H1 (cell line): ENCODE results near the gene RAD18. TPM values are rescaled to one million over a fixed set of nuclear protein-coding genes. Genes with fewer than 3 reads are reported as not detected.

Experiments used
- CTCF ChIA-PET: fragments of 300-600 bp; sonication (Branson Sonifier 250); formaldehyde crosslinking; loops from one replicate; lab custom pipeline; 2021; ENCODE audit not compliant: partially characterized antibody; lab: Charles Lee
- POLR2A ChIA-PET: fragments of 300-600 bp; sonication (Branson Sonifier 250); formaldehyde crosslinking; loops from one replicate; lab custom pipeline; 2021; ENCODE audit warnings: inconsistent platforms; ENCODE audit not compliant: partially characterized antibody; lab: Charles Lee
- DNase-seq, 2 experiments: peaks; one replicate each; pipeline versions ENCODE4 v3.0.0 to v3.0.0-alpha.2; 2010 to 2022; ENCODE audit warnings: low spot score in 2 of 2, low read depth in 1 of 2, mixed read lengths in 1 of 2
- FAIRE-seq: peaks from 2 replicates; lab custom pipeline; 2011; peaks lifted over from hg19 to GRCh38; lab: Jason Lieb, UNC
- H2AFZ ChIP-seq: 2 replicates; pipeline ENCODE4 v1.8.1; 2012; ENCODE audit warnings: low read length, inconsistent platforms
- H2AK5ac ChIP-seq: 2 replicates; pipeline ENCODE4 v1.6.1; 2013; ENCODE audit warnings: low read depth, low read length
- H2BK120ac ChIP-seq: replicated peaks from 2 replicates; pipeline ENCODE3; 2013; ENCODE audit warnings: low read depth, low read length, inconsistent platforms
- H2BK12ac ChIP-seq: 2 replicates; pipeline ENCODE4 v1.6.1; 2013; ENCODE audit warnings: low read depth, low read length
- H2BK15ac ChIP-seq: 2 replicates; pipeline ENCODE4 v1.6.1; 2013; ENCODE audit warnings: low read length
- H2BK20ac ChIP-seq: 2 replicates; pipeline ENCODE4 v1.6.1; 2013; ENCODE audit warnings: low read length
- H2BK5ac ChIP-seq: 2 replicates; pipeline ENCODE4 v1.6.1; 2013; ENCODE audit warnings: low read depth, low read length
- H3K14ac ChIP-seq: 2 replicates; pipeline ENCODE4 v1.6.1; 2013; ENCODE audit warnings: inconsistent platforms; ENCODE audit not compliant: insufficient read length
- H3K18ac ChIP-seq: 2 replicates; pipeline ENCODE4 v1.6.1; 2013; ENCODE audit warnings: low read length; ENCODE audit errors: extremely low read depth
- H3K23ac ChIP-seq: 2 replicates; pipeline ENCODE4 v1.6.1; 2013; ENCODE audit warnings: inconsistent platforms; ENCODE audit not compliant: insufficient read length
- H3K23me2 ChIP-seq: 2 replicates; pipeline ENCODE4 v1.6.1; 2013; ENCODE audit warnings: low read depth, low read length
- H3K27ac ChIP-seq: 2 replicates; pipeline ENCODE4 v1.6.1; 2011; ENCODE audit warnings: low read depth, low read length, inconsistent platforms
- H3K27me3 ChIP-seq, 4 experiments: replicated peaks in 1 of 4; 1 replicate in 1 of 4; 2 replicates in 3 of 4; pipeline versions ENCODE4 v1.6.1 to v1.8.1; 2011 to 2013; ENCODE audit warnings: low read length in 3 of 4, mild to moderate bottlenecking in 3 of 4, inconsistent platforms in 2 of 4, mixed read lengths in 2 of 4, moderate library complexity in 1 of 4; ENCODE audit not compliant: control insufficient read depth in 3 of 4, insufficient read depth in 3 of 4; ENCODE audit errors: extremely low read depth in 1 of 4
- H3K36me3 ChIP-seq, 4 experiments: 2 replicates each; pipeline versions ENCODE4 v1.6.1 to v1.8.1; 2011 to 2013; ENCODE audit warnings: mild to moderate bottlenecking in 4 of 4, low read length in 3 of 4, moderate library complexity in 2 of 4, control low read depth in 1 of 4, inconsistent platforms in 1 of 4; ENCODE audit not compliant: insufficient read depth in 4 of 4, control insufficient read depth in 2 of 4
- H3K4ac ChIP-seq: replicated peaks from 2 replicates; pipeline ENCODE3; 2013; ENCODE audit warnings: low read length, low read depth, mixed read lengths, inconsistent platforms; ENCODE audit not compliant: insufficient read length
- H3K4me1 ChIP-seq, 4 experiments: replicated peaks in 1 of 4; 1 replicate in 1 of 4; 2 replicates in 3 of 4; pipeline versions ENCODE4 v1.6.1 to v1.8.1; 2011 to 2013; ENCODE audit warnings: low read length in 3 of 4, inconsistent platforms in 2 of 4, mixed read lengths in 1 of 4; ENCODE audit not compliant: insufficient read depth in 4 of 4, control insufficient read depth in 3 of 4
- H3K4me2 ChIP-seq, 2 experiments: 2 replicates each; pipeline versions ENCODE4 v1.6.1 to v1.8.1; 2011 to 2013; ENCODE audit warnings: low read depth in 2 of 2, low read length in 2 of 2, control low read depth in 1 of 2, inconsistent platforms in 1 of 2, mild to moderate bottlenecking in 1 of 2; ENCODE audit not compliant: insufficient read depth in 1 of 2
- H3K4me3 ChIP-seq, 4 experiments: fragments of 200-600, 300-600 bp in 1 of 4; sonication (generic), shearing (Covaris generic), sonication (Bioruptor Twin) in 1 of 4; 2 replicates each; pipeline versions ENCODE4 v1.5.1 to v1.8.1; 2011 to 2016; ENCODE audit warnings: low read length in 4 of 4, low read depth in 3 of 4, control low read depth in 2 of 4, inconsistent platforms in 2 of 4, mild to moderate bottlenecking in 2 of 4, mixed read lengths in 1 of 4, moderate library complexity in 1 of 4; ENCODE audit not compliant: insufficient read depth in 2 of 4; ENCODE audit errors: extremely low read depth in 1 of 4
- H3K56ac ChIP-seq: replicated peaks from 2 replicates; pipeline ENCODE3; 2013; ENCODE audit warnings: low read depth, mild to moderate bottlenecking, mixed read lengths, low read length, inconsistent platforms; ENCODE audit not compliant: insufficient read length
- H3K79me1 ChIP-seq: 2 replicates; pipeline ENCODE4 v1.6.1; 2013; ENCODE audit warnings: low read depth, low read length, control low read depth
- H3K79me2 ChIP-seq, 2 experiments: 2 replicates each; pipeline versions ENCODE4 v1.6.1 to v1.8.1; 2012 to 2013; ENCODE audit warnings: low read length in 2 of 2, mild to moderate bottlenecking in 2 of 2, inconsistent platforms in 1 of 2; ENCODE audit not compliant: insufficient read depth in 2 of 2, control insufficient read depth in 1 of 2
- H3K9ac ChIP-seq, 4 experiments: replicated peaks in 1 of 4; 1 replicate in 1 of 4; 2 replicates in 3 of 4; pipeline versions ENCODE4 v1.6.1 to v1.8.1; 2011 to 2013; ENCODE audit warnings: low read depth in 3 of 4, low read length in 3 of 4, control low read depth in 2 of 4, mild to moderate bottlenecking in 2 of 4, moderate library complexity in 2 of 4, inconsistent platforms in 1 of 4; ENCODE audit errors: extremely low read depth in 1 of 4
- H3K9me3 ChIP-seq, 2 experiments: 2 replicates each; pipeline versions ENCODE4 v1.6.1 to v1.8.1; 2012 to 2013; ENCODE audit warnings: mild to moderate bottlenecking in 2 of 2, moderate library complexity in 2 of 2, control low read depth in 1 of 2, inconsistent platforms in 1 of 2, low read depth in 1 of 2, low read length in 1 of 2, mixed read lengths in 1 of 2; ENCODE audit not compliant: insufficient read depth in 2 of 2
- H4K20me1 ChIP-seq, 2 experiments: replicated peaks in 1 of 2; 2 replicates each; pipeline versions ENCODE3 to v1.8.1; 2011 to 2013; ENCODE audit warnings: inconsistent platforms in 2 of 2, low read length in 2 of 2, mild to moderate bottlenecking in 1 of 2; ENCODE audit not compliant: insufficient read depth in 2 of 2, control insufficient read depth in 1 of 2
- H4K5ac ChIP-seq: 2 replicates; pipeline ENCODE4 v1.6.1; 2013; ENCODE audit warnings: low read length, low read depth, mixed read lengths, inconsistent platforms; ENCODE audit not compliant: insufficient read length
- H4K8ac ChIP-seq: 2 replicates; pipeline ENCODE4 v1.8.0; 2013; ENCODE audit warnings: mild to moderate bottlenecking, moderate library complexity, low read length, inconsistent platforms; ENCODE audit not compliant: insufficient read depth; ENCODE audit errors: extremely low read depth
- H4K91ac ChIP-seq: replicated peaks from 2 replicates; pipeline ENCODE3; 2013; ENCODE audit warnings: low read length, mixed read lengths, inconsistent platforms; ENCODE audit not compliant: insufficient read length
- EP300 ChIP-seq, 2 experiments: IDR thresholded peaks; 1 replicate in 1 of 2; 2 replicates in 1 of 2; pipeline ENCODE4 v1.6.1; 2011 to 2012; ENCODE audit warnings: low read depth in 2 of 2, low read length in 2 of 2, mild to moderate bottlenecking in 2 of 2, borderline replicate concordance in 1 of 2, inconsistent platforms in 1 of 2, moderate library complexity in 1 of 2
- GABPA ChIP-seq: IDR thresholded peaks from 2 replicates; pipeline ENCODE4 v1.6.1; 2011; ENCODE audit warnings: mild to moderate bottlenecking, low read length, moderate library complexity, borderline replicate concordance; ENCODE audit not compliant: insufficient read depth
- HDAC2 ChIP-seq, 2 experiments: fragments of 300-600 bp in 1 of 2; sonication (generic) in 1 of 2; IDR thresholded peaks; 2 replicates each; pipeline ENCODE4 v1.6.1; 2011 to 2012; ENCODE audit warnings: low read depth in 2 of 2, low read length in 2 of 2, mild to moderate bottlenecking in 2 of 2, moderate library complexity in 2 of 2, borderline replicate concordance in 1 of 2, inconsistent platforms in 1 of 2
- HDAC6 ChIP-seq: IDR thresholded peaks from one replicate; pipeline ENCODE4 v1.7.1; 2012; ENCODE audit warnings: low read depth, mild to moderate bottlenecking, inconsistent platforms, low read length, moderate library complexity
- MAFK ChIP-seq: IDR thresholded peaks from 2 replicates; pipeline ENCODE4 v1.6.1; 2012; ENCODE audit warnings: low read depth, mild to moderate bottlenecking, improper control_type of control experiment, low read length
- POLR2AphosphoS5 ChIP-seq: IDR thresholded peaks from 2 replicates; pipeline ENCODE4 v1.6.1; 2011; ENCODE audit warnings: low read depth, low read length
- RBBP5 ChIP-seq: IDR thresholded peaks from 2 replicates; pipeline ENCODE4 v1.7.1; 2012; ENCODE audit warnings: low read depth, mild to moderate bottlenecking, inconsistent platforms, low read length, moderate library complexity, borderline replicate concordance
- RXRA ChIP-seq: IDR thresholded peaks from 2 replicates; pipeline ENCODE4 v1.6.1; 2011; ENCODE audit warnings: low read depth, mild to moderate bottlenecking, low read length, moderate library complexity; ENCODE audit not compliant: insufficient read depth
- SIN3A ChIP-seq, 2 experiments: IDR thresholded peaks in 1 of 2; conservative IDR thresholded peaks in 1 of 2; 2 replicates each; pipeline ENCODE4 v1.6.1; 2011 to 2012; ENCODE audit warnings: low read length in 2 of 2, improper control_type of control experiment in 1 of 2, low read depth in 1 of 2, mild to moderate bottlenecking in 1 of 2
- SP2 ChIP-seq: IDR thresholded peaks from 2 replicates; pipeline ENCODE4 v1.6.1; 2012; ENCODE audit warnings: mild to moderate bottlenecking, low read length, inconsistent platforms
- TAF1 ChIP-seq: IDR thresholded peaks from 2 replicates; pipeline ENCODE4 v1.6.1; 2011; ENCODE audit warnings: mild to moderate bottlenecking, low read depth, low read length
- ZNF274 ChIP-seq: IDR thresholded peaks from 2 replicates; pipeline ENCODE4 v1.7.0; 2012; ENCODE audit warnings: low read length, borderline replicate concordance; ENCODE audit errors: extremely low read depth
- WGBS, 2 experiments: shearing (Covaris generic) in 1 of 2; methylation state at CpG; one replicate each; pipeline versions ENCODE4 v1.1.6 to v1.1.7; 2013 to 2015; ENCODE audit warnings: low lambda C conversion rate in 2 of 2, mixed read lengths in 2 of 2, inconsistent platforms in 1 of 2, low coverage in 1 of 2, missing lambda C conversion rate in 1 of 2; ENCODE audit not compliant: insufficient replicate concordance in 2 of 2, insufficient coverage in 1 of 2, insufficient read length in 1 of 2; ENCODE audit errors: extremely low coverage in 1 of 2, missing lambda C conversion rate in 1 of 2; 5-methylcytosine and 5-hydroxymethylcytosine counted together
- polyA plus RNA-seq, 7 experiments: library from polyadenylated mRNA; depleted of rRNA in 3 of 7; stranded (reverse) in 5 of 7; unstranded in 2 of 7; fragments of >200 nt in 5 of 7; fragments of 200-250 nt in 2 of 7; gene quantifications; 1 replicate in 5 of 7; 2 replicates in 1 of 7; 4 replicates in 1 of 7; pipeline versions ENCODE4 v1.2.1 to v1.2.3, GENCODE V29; 2011 to 2013; ENCODE audit warnings: missing spikeins in 2 of 7, mixed read lengths in 2 of 7
- total RNA-seq: library from RNA; stranded (reverse); fragmentation: NEBNext Ultra II Directional; extraction: Animal tissue kit (Norgen Biotek cat#: 25700); gene quantifications from 2 replicates; pipeline ENCODE4 v1.2.1, GENCODE V29; 2021
- TF ChIP-seq, protein P1 (sequence below): IDR thresholded peaks from 2 replicates; pipeline ENCODE4 v1.6.1; 2012; ENCODE audit warnings: inconsistent platforms

Gene RAD18
- total and polyA plus RNA-seq, 2 of the 8 experiments (the other 6 are each of a cell fraction or from before 2014, with no cell fraction given), result 13.0 to 23.2 TPM

DNA sequence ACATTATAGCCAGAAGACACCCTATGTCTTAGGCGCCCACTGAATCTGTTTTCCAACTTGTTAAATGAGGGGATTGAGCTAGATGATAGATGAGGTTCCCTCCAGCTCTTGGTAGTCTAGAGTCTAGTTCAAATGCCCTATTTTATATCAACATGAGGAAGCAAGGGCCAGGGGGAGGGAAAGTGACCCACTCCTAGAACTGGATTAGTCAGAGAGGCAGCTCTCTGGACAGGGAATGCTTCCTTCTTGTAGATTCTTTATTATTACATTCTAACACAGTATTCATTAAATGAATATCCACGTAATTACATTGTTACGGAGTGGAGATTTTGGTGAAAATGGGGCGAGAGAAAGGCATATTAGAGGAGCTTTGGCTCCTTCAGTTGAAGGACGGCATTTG, 89.5 kb downstream of the RAD18 start:
- H4K8ac ChIP-seq, result no peak overlapping the region
- H3K4ac ChIP-seq, result no peak overlapping the region
- H4K91ac ChIP-seq, result no peak overlapping the region
- no peaks in the 10 kb centered on the region for H3K79me1 ChIP-seq
- peaks cover 0 to 7% (median 1%) of the 10 kb centered on the region in 4 experiments; a peak in 2 of 8 replicates for H3K36me3 ChIP-seq
- H2BK20ac ChIP-seq, result no peak overlapping the region
- no peak overlapping the region for H3K9ac ChIP-seq
- no peak overlapping the region for H2AFZ ChIP-seq
- H3K4me3 ChIP-seq, result no peak overlapping the region
- no peak overlapping the region for H3K27ac ChIP-seq
- no peak overlapping the region for H4K5ac ChIP-seq
- H3K9me3 ChIP-seq, result no peaks in the 10 kb centered on the region
- no peak overlapping the region for H2BK120ac ChIP-seq
- no peak overlapping the region for H2BK5ac ChIP-seq
- H2AK5ac ChIP-seq, result no peak overlapping the region
- H3K18ac ChIP-seq, result no peak overlapping the region
- no peak overlapping the region for H3K56ac ChIP-seq
- no peak overlapping the region for H2BK12ac ChIP-seq
- no peaks in the 10 kb centered on the region for H3K27me3 ChIP-seq
- no peaks in the 10 kb centered on the region for H3K79me2 ChIP-seq
- H3K23ac ChIP-seq, result no peak overlapping the region
- 91% methylated on average over 5 of the region's 5 CpGs; no CpG with 5 or more reads in 1 of the 2 experiments for WGBS, 2 experiments
- no peaks in the 10 kb centered on the region for H4K20me1 ChIP-seq
- H2BK15ac ChIP-seq, result no peak overlapping the region
- CTCF ChIA-PET, result interaction anchor here (0.7 to 2.1 kb wide), 5 partner anchors 11 to 160 kb away, joined by 3 to 8 read pairs (median 3); partner anchors contain the start of gene OXTR
- no peak for DNase-seq
- H3K23me2 ChIP-seq, result no peaks in the 10 kb centered on the region
- H3K4me2 ChIP-seq, result no peak overlapping the region
- no peak overlapping the region for H3K14ac ChIP-seq
- no peaks in the 10 kb centered on the region; a peak in 1 of 7 replicates for H3K4me1 ChIP-seq
- POLR2A ChIA-PET, result interaction anchor here (1.0 to 1.6 kb wide), 3 partner anchors 8 to 10 kb away, joined by 3 to 5 read pairs (median 3); no protein-coding TSS in a partner anchor
- no peak for FAIRE-seq
- TF ChIP-seq MAFK (no peak), HDAC2 (IDR thresholded peaks at IDR 0.05; ENCODE audit: borderline replicate concordance in 1 of 2, low read depth in 2 of 2, low read length in 2 of 2) (no peak), HDAC6 (no peak), POLR2AphosphoS5 (no peak), SIN3A (conservative IDR thresholded peaks at IDR 0.05 in 1 of 2, IDR thresholded peaks at IDR 0.05 in 1 of 2; ENCODE audit: low read depth in 1 of 2, low read length in 2 of 2) (no peak), RXRA (no peak), SP2 (no peak), ZNF274 (no peak), EP300 (IDR thresholded peaks at IDR 0.05; ENCODE audit: borderline replicate concordance in 1 of 2, low read depth in 2 of 2, low read length in 2 of 2) (no peak), TAF1 (no peak), RBBP5 (no peak), GABPA (no peak)
- TF ChIP-seq, protein P1, sequence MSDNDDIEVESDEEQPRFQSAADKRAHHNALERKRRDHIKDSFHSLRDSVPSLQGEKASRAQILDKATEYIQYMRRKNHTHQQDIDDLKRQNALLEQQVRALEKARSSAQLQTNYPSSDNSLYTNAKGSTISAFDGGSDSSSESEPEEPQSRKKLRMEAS, result no peak
